H1 (cell line): Measurements from ENCODE around the gene FLT4. TPM values are rescaled to one million over a fixed set of nuclear protein-coding genes. Genes with fewer than 3 reads are reported as not detected.

Experiments used
- CTCF ChIA-PET: fragments of 300-600 bp; sonication (Branson Sonifier 250); formaldehyde crosslinking; loops from one replicate; lab custom pipeline; 2021; ENCODE audit not compliant: partially characterized antibody; lab: Charles Lee
- POLR2A ChIA-PET: fragments of 300-600 bp; sonication (Branson Sonifier 250); formaldehyde crosslinking; loops from one replicate; lab custom pipeline; 2021; ENCODE audit warnings: inconsistent platforms; ENCODE audit not compliant: partially characterized antibody; lab: Charles Lee
- DNase-seq, 2 experiments: peaks; one replicate each; pipeline versions ENCODE4 v3.0.0 to v3.0.0-alpha.2; 2010 to 2022; ENCODE audit warnings: low spot score in 2 of 2, low read depth in 1 of 2, mixed read lengths in 1 of 2
- FAIRE-seq: peaks from 2 replicates; lab custom pipeline; 2011; peaks lifted over from hg19 to GRCh38; lab: Jason Lieb, UNC
- H2AFZ ChIP-seq: 2 replicates; pipeline ENCODE4 v1.8.1; 2012; ENCODE audit warnings: low read length, inconsistent platforms
- H2AK5ac ChIP-seq: 2 replicates; pipeline ENCODE4 v1.6.1; 2013; ENCODE audit warnings: low read depth, low read length
- H2BK120ac ChIP-seq: replicated peaks from 2 replicates; pipeline ENCODE3; 2013; ENCODE audit warnings: low read depth, low read length, inconsistent platforms
- H2BK12ac ChIP-seq: 2 replicates; pipeline ENCODE4 v1.6.1; 2013; ENCODE audit warnings: low read depth, low read length
- H2BK15ac ChIP-seq: 2 replicates; pipeline ENCODE4 v1.6.1; 2013; ENCODE audit warnings: low read length
- H2BK20ac ChIP-seq: 2 replicates; pipeline ENCODE4 v1.6.1; 2013; ENCODE audit warnings: low read length
- H2BK5ac ChIP-seq: 2 replicates; pipeline ENCODE4 v1.6.1; 2013; ENCODE audit warnings: low read depth, low read length
- H3K14ac ChIP-seq: 2 replicates; pipeline ENCODE4 v1.6.1; 2013; ENCODE audit warnings: inconsistent platforms; ENCODE audit not compliant: insufficient read length
- H3K18ac ChIP-seq: 2 replicates; pipeline ENCODE4 v1.6.1; 2013; ENCODE audit warnings: low read length; ENCODE audit errors: extremely low read depth
- H3K23ac ChIP-seq: 2 replicates; pipeline ENCODE4 v1.6.1; 2013; ENCODE audit warnings: inconsistent platforms; ENCODE audit not compliant: insufficient read length
- H3K23me2 ChIP-seq: 2 replicates; pipeline ENCODE4 v1.6.1; 2013; ENCODE audit warnings: low read depth, low read length
- H3K27ac ChIP-seq: 2 replicates; pipeline ENCODE4 v1.6.1; 2011; ENCODE audit warnings: low read depth, low read length, inconsistent platforms
- H3K27me3 ChIP-seq, 4 experiments: replicated peaks in 1 of 4; 1 replicate in 1 of 4; 2 replicates in 3 of 4; pipeline versions ENCODE4 v1.6.1 to v1.8.1; 2011 to 2013; ENCODE audit warnings: low read length in 3 of 4, mild to moderate bottlenecking in 3 of 4, inconsistent platforms in 2 of 4, mixed read lengths in 2 of 4, moderate library complexity in 1 of 4; ENCODE audit not compliant: control insufficient read depth in 3 of 4, insufficient read depth in 3 of 4; ENCODE audit errors: extremely low read depth in 1 of 4
- H3K36me3 ChIP-seq, 4 experiments: 2 replicates each; pipeline versions ENCODE4 v1.6.1 to v1.8.1; 2011 to 2013; ENCODE audit warnings: mild to moderate bottlenecking in 4 of 4, low read length in 3 of 4, moderate library complexity in 2 of 4, control low read depth in 1 of 4, inconsistent platforms in 1 of 4; ENCODE audit not compliant: insufficient read depth in 4 of 4, control insufficient read depth in 2 of 4
- H3K4ac ChIP-seq: replicated peaks from 2 replicates; pipeline ENCODE3; 2013; ENCODE audit warnings: low read length, low read depth, mixed read lengths, inconsistent platforms; ENCODE audit not compliant: insufficient read length
- H3K4me1 ChIP-seq, 4 experiments: replicated peaks in 1 of 4; 1 replicate in 1 of 4; 2 replicates in 3 of 4; pipeline versions ENCODE4 v1.6.1 to v1.8.1; 2011 to 2013; ENCODE audit warnings: low read length in 3 of 4, inconsistent platforms in 2 of 4, mixed read lengths in 1 of 4; ENCODE audit not compliant: insufficient read depth in 4 of 4, control insufficient read depth in 3 of 4
- H3K4me2 ChIP-seq, 2 experiments: 2 replicates each; pipeline versions ENCODE4 v1.6.1 to v1.8.1; 2011 to 2013; ENCODE audit warnings: low read depth in 2 of 2, low read length in 2 of 2, control low read depth in 1 of 2, inconsistent platforms in 1 of 2, mild to moderate bottlenecking in 1 of 2; ENCODE audit not compliant: insufficient read depth in 1 of 2
- H3K4me3 ChIP-seq, 4 experiments: fragments of 200-600, 300-600 bp in 1 of 4; sonication (generic), shearing (Covaris generic), sonication (Bioruptor Twin) in 1 of 4; 2 replicates each; pipeline versions ENCODE4 v1.5.1 to v1.8.1; 2011 to 2016; ENCODE audit warnings: low read length in 4 of 4, low read depth in 3 of 4, control low read depth in 2 of 4, inconsistent platforms in 2 of 4, mild to moderate bottlenecking in 2 of 4, mixed read lengths in 1 of 4, moderate library complexity in 1 of 4; ENCODE audit not compliant: insufficient read depth in 2 of 4; ENCODE audit errors: extremely low read depth in 1 of 4
- H3K56ac ChIP-seq: replicated peaks from 2 replicates; pipeline ENCODE3; 2013; ENCODE audit warnings: low read depth, mild to moderate bottlenecking, mixed read lengths, low read length, inconsistent platforms; ENCODE audit not compliant: insufficient read length
- H3K79me1 ChIP-seq: 2 replicates; pipeline ENCODE4 v1.6.1; 2013; ENCODE audit warnings: low read depth, low read length, control low read depth
- H3K79me2 ChIP-seq, 2 experiments: 2 replicates each; pipeline versions ENCODE4 v1.6.1 to v1.8.1; 2012 to 2013; ENCODE audit warnings: low read length in 2 of 2, mild to moderate bottlenecking in 2 of 2, inconsistent platforms in 1 of 2; ENCODE audit not compliant: insufficient read depth in 2 of 2, control insufficient read depth in 1 of 2
- H3K9ac ChIP-seq, 4 experiments: replicated peaks in 1 of 4; 1 replicate in 1 of 4; 2 replicates in 3 of 4; pipeline versions ENCODE4 v1.6.1 to v1.8.1; 2011 to 2013; ENCODE audit warnings: low read depth in 3 of 4, low read length in 3 of 4, control low read depth in 2 of 4, mild to moderate bottlenecking in 2 of 4, moderate library complexity in 2 of 4, inconsistent platforms in 1 of 4; ENCODE audit errors: extremely low read depth in 1 of 4
- H3K9me3 ChIP-seq, 2 experiments: 2 replicates each; pipeline versions ENCODE4 v1.6.1 to v1.8.1; 2012 to 2013; ENCODE audit warnings: mild to moderate bottlenecking in 2 of 2, moderate library complexity in 2 of 2, control low read depth in 1 of 2, inconsistent platforms in 1 of 2, low read depth in 1 of 2, low read length in 1 of 2, mixed read lengths in 1 of 2; ENCODE audit not compliant: insufficient read depth in 2 of 2
- H4K20me1 ChIP-seq, 2 experiments: replicated peaks in 1 of 2; 2 replicates each; pipeline versions ENCODE3 to v1.8.1; 2011 to 2013; ENCODE audit warnings: inconsistent platforms in 2 of 2, low read length in 2 of 2, mild to moderate bottlenecking in 1 of 2; ENCODE audit not compliant: insufficient read depth in 2 of 2, control insufficient read depth in 1 of 2
- H4K5ac ChIP-seq: 2 replicates; pipeline ENCODE4 v1.6.1; 2013; ENCODE audit warnings: low read length, low read depth, mixed read lengths, inconsistent platforms; ENCODE audit not compliant: insufficient read length
- H4K8ac ChIP-seq: 2 replicates; pipeline ENCODE4 v1.8.0; 2013; ENCODE audit warnings: mild to moderate bottlenecking, moderate library complexity, low read length, inconsistent platforms; ENCODE audit not compliant: insufficient read depth; ENCODE audit errors: extremely low read depth
- H4K91ac ChIP-seq: replicated peaks from 2 replicates; pipeline ENCODE3; 2013; ENCODE audit warnings: low read length, mixed read lengths, inconsistent platforms; ENCODE audit not compliant: insufficient read length
- BCL11A ChIP-seq, 2 experiments: IDR thresholded peaks; one replicate each; pipeline ENCODE4 v1.6.1; 2011; ENCODE audit warnings: low read depth in 2 of 2, low read length in 2 of 2, mild to moderate bottlenecking in 2 of 2
- CHD2 ChIP-seq: IDR thresholded peaks from 2 replicates; pipeline ENCODE4 v1.6.1; 2012; ENCODE audit warnings: low read length, improper control_type of control experiment
- CTBP2 ChIP-seq: IDR thresholded peaks from 2 replicates; pipeline ENCODE4 v1.7.0; 2011; ENCODE audit warnings: borderline replicate concordance, mild to moderate bottlenecking, moderate library complexity, mixed read lengths, low read length; ENCODE audit not compliant: insufficient read depth, insufficient read length
- KDM4A ChIP-seq: IDR thresholded peaks from one replicate; pipeline ENCODE4 v1.7.1; 2012; ENCODE audit warnings: low read depth, mild to moderate bottlenecking, moderate library complexity, low read length, inconsistent platforms; ENCODE audit not compliant: severe bottlenecking
- PHF8 ChIP-seq: fragments of 200-600 bp; sonication (generic); conservative IDR thresholded peaks from 2 replicates; pipeline ENCODE4 v1.7.1; 2012; ENCODE audit warnings: low read depth, mild to moderate bottlenecking, inconsistent platforms, low read length, moderate library complexity
- POLR2AphosphoS5 ChIP-seq: IDR thresholded peaks from 2 replicates; pipeline ENCODE4 v1.6.1; 2011; ENCODE audit warnings: low read depth, low read length
- SP4 ChIP-seq: IDR thresholded peaks from 2 replicates; pipeline ENCODE4 v1.6.1; 2012; ENCODE audit warnings: low read length, inconsistent platforms
- YY1 ChIP-seq: IDR thresholded peaks from 2 replicates; pipeline ENCODE4 v1.6.1; 2011; ENCODE audit warnings: low read depth, mild to moderate bottlenecking, low read length
- WGBS, 2 experiments: shearing (Covaris generic) in 1 of 2; methylation state at CpG; one replicate each; pipeline versions ENCODE4 v1.1.6 to v1.1.7; 2013 to 2015; ENCODE audit warnings: low lambda C conversion rate in 2 of 2, mixed read lengths in 2 of 2, inconsistent platforms in 1 of 2, low coverage in 1 of 2, missing lambda C conversion rate in 1 of 2; ENCODE audit not compliant: insufficient replicate concordance in 2 of 2, insufficient coverage in 1 of 2, insufficient read length in 1 of 2; ENCODE audit errors: extremely low coverage in 1 of 2, missing lambda C conversion rate in 1 of 2; 5-methylcytosine and 5-hydroxymethylcytosine counted together
- polyA plus RNA-seq, 7 experiments: library from polyadenylated mRNA; depleted of rRNA in 3 of 7; stranded (reverse) in 5 of 7; unstranded in 2 of 7; fragments of >200 nt in 5 of 7; fragments of 200-250 nt in 2 of 7; gene quantifications; 1 replicate in 5 of 7; 2 replicates in 1 of 7; 4 replicates in 1 of 7; pipeline versions ENCODE4 v1.2.1 to v1.2.3, GENCODE V29; 2011 to 2013; ENCODE audit warnings: missing spikeins in 2 of 7, mixed read lengths in 2 of 7
- total RNA-seq: library from RNA; stranded (reverse); fragmentation: NEBNext Ultra II Directional; extraction: Animal tissue kit (Norgen Biotek cat#: 25700); gene quantifications from 2 replicates; pipeline ENCODE4 v1.2.1, GENCODE V29; 2021

Gene FLT4
- total and polyA plus RNA-seq, 2 of the 8 experiments (the other 6 are each of a cell fraction or from before 2014, with no cell fraction given), result 6.5 to 7.7 TPM

GRCh38 chr5:180622910-180623309, 26.5 kb downstream of the FLT4 start:
- H3K4me3 ChIP-seq, result no peak overlapping the region
- no peak overlapping the region for H3K9ac ChIP-seq
- peaks cover 0 to 2% of the 10 kb centered on the region in 2 experiments for H4K20me1 ChIP-seq
- no peak overlapping the region for H2BK5ac ChIP-seq
- peaks cover 4% of the 10 kb centered on the region; the same call in 1 of the 2 replicates for H3K23me2 ChIP-seq
- no peak overlapping the region for H3K56ac ChIP-seq
- WGBS, 2 experiments, result 93% methylated on average over 5 of the region's 6 CpGs; no CpG with 5 or more reads in 1 of the 2 experiments
- H3K14ac ChIP-seq, result no peak overlapping the region
- H3K4me2 ChIP-seq, result no peak overlapping the region
- POLR2A ChIA-PET, result no interaction called here
- H2BK12ac ChIP-seq, result no peak overlapping the region
- TF ChIP-seq PHF8 (no peak), POLR2AphosphoS5 (no peak), SP4 (no peak), YY1 (no peak), CTBP2 (no peak), BCL11A (IDR thresholded peaks at IDR 0.05; ENCODE audit: low read depth in 2 of 2, low read length in 2 of 2) (no peak), KDM4A (no peak), CHD2 (no peak)
- TF ChIP-seq, all 59 proteins: peak for 0
- H3K79me1 ChIP-seq, result no peaks in the 10 kb centered on the region
- no peaks in the 10 kb centered on the region for H3K9me3 ChIP-seq
- H4K5ac ChIP-seq, result no peak overlapping the region
- no peak for FAIRE-seq
- no peaks in the 10 kb centered on the region for H3K79me2 ChIP-seq
- H4K8ac ChIP-seq, result no peak overlapping the region
- no peak overlapping the region for H2BK120ac ChIP-seq
- H3K27ac ChIP-seq, result no peak overlapping the region
- no peak overlapping the region for H2BK20ac ChIP-seq
- no peaks in the 10 kb centered on the region for H3K36me3 ChIP-seq
- DNase-seq, result no peak
- H2AFZ ChIP-seq, result no peak overlapping the region
- CTCF ChIA-PET, result interaction anchor here (0.7 to 4.9 kb wide), 2 partner anchors 15 to 26 kb away, joined by 3 to 52 read pairs; no protein-coding TSS in a partner anchor
- H2BK15ac ChIP-seq, result no peak overlapping the region
- H2AK5ac ChIP-seq, result no peak overlapping the region
- peaks cover 0 to 4% (median 1%) of the 10 kb centered on the region in 4 experiments; a peak in 4 of 7 replicates for H3K4me1 ChIP-seq
- no peak overlapping the region for H3K18ac ChIP-seq
- peaks cover 0 to 10% (median 4%) of the 10 kb centered on the region in 4 experiments; a peak in 5 of 7 replicates for H3K27me3 ChIP-seq
- no peak overlapping the region for H3K4ac ChIP-seq
- H3K23ac ChIP-seq, result no peak overlapping the region
- no peak overlapping the region for H4K91ac ChIP-seq
